ENCODE data around the gene EDN1.

GRCh38 chr6:12345694-12346058, 55.5 kb downstream of the EDN1 start:
- TF ChIP-seq POLR2A (IDR thresholded peaks at IDR 0.05) (no peak), CTCF (IDR thresholded peaks at IDR 0.05) (no peak)
